ENCODE data around the gene BTBD9. TPM values are rescaled to one million over a fixed set of nuclear protein-coding genes. Genes with fewer than 3 reads are reported as not detected.

BTBD9 gene
- total and polyA plus RNA-seq, 2 of the 13 experiments (the other 11 are each of a cell fraction or from before 2014, with no cell fraction given) = 1.2 to 3.0 TPM

- Histone ChIP-seq H3K36me3 (replicated peaks in 1 of 2; ENCODE audit: control insufficient read depth in 1 of 2, insufficient read depth in 2 of 2, low read length in 2 of 2) (no peaks in the 10 kb centered on the region), H4K20me1 (ENCODE audit: insufficient read depth, low read length) (no peaks in the 10 kb centered on the region), H3K4me3 (replicated peaks in 1 of 3; ENCODE audit: insufficient read depth in 1 of 3, low read depth in 2 of 3, low read length in 3 of 3) (no peak overlapping the region), H3K27ac (ENCODE audit: extremely low read length, insufficient read depth, low read length) (no peak overlapping the region), H2AFZ (ENCODE audit: low read length) (no peak overlapping the region), H3K4me2 (ENCODE audit: low read depth, low read length) (no peak overlapping the region), H3K9me3 (ENCODE audit: low read length) (no peaks in the 10 kb centered on the region), H3K79me2 (ENCODE audit: insufficient read depth, low read length) (no peaks in the 10 kb centered on the region), H3K4me1 (ENCODE audit: insufficient read depth, low read length) (no peaks in the 10 kb centered on the region), H3K9ac (ENCODE audit: insufficient read depth, low read depth, low read length) (no peak overlapping the region), H3K27me3 (ENCODE audit: control insufficient read depth in 1 of 2, insufficient read depth in 2 of 2, low read length in 2 of 2) (no peaks in the 10 kb centered on the region)
- intact Hi-C loops (cut with micrococcal nuclease; ENCODE audit: unreplicated experiment) = no loop called here
- ATAC-seq = no peak
- CTCF ChIA-PET (ENCODE audit: low intra/inter-chr PET ratio, low total read pairs) = no interaction called here
- no peak for DNase-seq (ENCODE audit: low spot score)
- POLR2A ChIA-PET = no interaction called here
- in situ Hi-C loops (cut with HindIII; ENCODE audit: extremely low pct_ligation_motif_present, low pct_unique_long_range_greater_than_20kb) = no loop called here
- TF ChIP-seq NFE2L2 (IDR thresholded peaks at IDR 0.05; ENCODE audit: low read length) (peak; percentile 50; the same call in 1 of the 2 replicates), MAFK (conservative IDR thresholded peaks at IDR 0.05 in 1 of 2, IDR thresholded peaks at IDR 0.05 in 1 of 2; ENCODE audit: low read length in 2 of 2) (peak in 1 of 2 experiments; percentile 50; a peak in 2 of 4 replicates), XRCC5 (optimal IDR thresholded peaks at IDR 0.05; ENCODE audit: low read length) (no peak)
- no peak for FAIRE-seq
- BruUV-seq (replicated peaks) = no TSS peak
Observed at GRCh38 chr6:38579010-38579628, 60.6 kb downstream of the BTBD9 start.

- Histone ChIP-seq H3K27me3 (ENCODE audit: control insufficient read depth in 1 of 2, insufficient read depth in 2 of 2, low read length in 2 of 2) (no peaks in the 10 kb centered on the region), H3K9ac (ENCODE audit: insufficient read depth, low read depth, low read length) (no peak overlapping the region), H3K4me1 (ENCODE audit: insufficient read depth, low read length) (no peaks in the 10 kb centered on the region), H2AFZ (ENCODE audit: low read length) (no peak overlapping the region), H3K79me2 (ENCODE audit: insufficient read depth, low read length) (no peaks in the 10 kb centered on the region), H3K4me2 (ENCODE audit: low read depth, low read length) (no peak overlapping the region), H3K36me3 (replicated peaks in 1 of 2; ENCODE audit: control insufficient read depth in 1 of 2, insufficient read depth in 2 of 2, low read length in 2 of 2) (no peaks in the 10 kb centered on the region), H3K27ac (ENCODE audit: extremely low read length, insufficient read depth, low read length) (no peak overlapping the region), H3K9me3 (ENCODE audit: low read length) (no peaks in the 10 kb centered on the region), H3K4me3 (replicated peaks in 1 of 3; ENCODE audit: insufficient read depth in 1 of 3, low read depth in 2 of 3, low read length in 3 of 3) (no peak overlapping the region), H4K20me1 (ENCODE audit: insufficient read depth, low read length) (no peaks in the 10 kb centered on the region)
- BruUV-seq (replicated peaks) = no TSS peak
- ATAC-seq (no peak), FAIRE-seq (no peak), DNase-seq (ENCODE audit: low spot score) (no peak)
- WGBS (ENCODE audit: low lambda C conversion rate) = 75% methylated on average over 6 of the region's 6 CpGs
- POLR2A ChIA-PET = no interaction called here
- in situ Hi-C loops (cut with HindIII; ENCODE audit: extremely low pct_ligation_motif_present, low pct_unique_long_range_greater_than_20kb) = no loop called here
- intact Hi-C loops (cut with micrococcal nuclease; ENCODE audit: unreplicated experiment) = no loop called here
- CTCF ChIA-PET (ENCODE audit: low intra/inter-chr PET ratio, low total read pairs) = no interaction called here
- TF ChIP-seq RERE (CRISPR knock-in tag; IDR thresholded peaks at IDR 0.05; ENCODE audit: low read depth) (no peak), NFIC (IDR thresholded peaks at IDR 0.05; ENCODE audit: low read length) (no peak), ZNF280B (CRISPR knock-in tag; IDR thresholded peaks at IDR 0.05; ENCODE audit: borderline replicate concordance) (no peak), ZBTB44 (CRISPR knock-in tag; IDR thresholded peaks at IDR 0.05) (no peak), ZNF337 (CRISPR knock-in tag; IDR thresholded peaks at IDR 0.05; ENCODE audit: borderline replicate concordance, low read depth) (no peak), HDAC6 (IDR thresholded peaks at IDR 0.05; ENCODE audit: low read depth, low read length) (no peak), KLF12 (CRISPR knock-in tag; IDR thresholded peaks at IDR 0.05; ENCODE audit: borderline replicate concordance) (no peak)
Observed at GRCh38 chr6:38578075-38578474, 61.7 kb downstream of the BTBD9 start.
